ENCODE results near the gene ATP5ME.

- TF ChIP-seq CTCF (IDR thresholded peaks at IDR 0.05; ENCODE audit: low read depth, low read length, poor library complexity, severe bottlenecking) (peak; percentile 95), EZH2phosphoT487 (IDR thresholded peaks at IDR 0.05; ENCODE audit: borderline replicate concordance, low read length) (no peak)
Measured at GRCh38 chr4:683982-684622, 10.0 kb upstream of the ATP5ME start.

Measured in DOHH2 (cell line).